Activated CD4-positive, alpha-beta memory T cell treated with anti-CD3 and anti-CD28 coated beads, Interleukin-2, amount 10 ng/mL, durations not matched to agents 7 days and 5 days (primary cell): Measurements from ENCODE around the gene LRRC15. TPM values are rescaled to one million over a fixed set of nuclear protein-coding genes. Genes with fewer than 3 reads are reported as not detected.

Experiments used
- CTCF ChIA-PET: fragments of 350-600 bp; sonication (Branson Sonifier 250); formaldehyde crosslinking; loops from one replicate; lab custom pipeline; 2021; ENCODE audit warnings: antibody characterized with exemption, inconsistent platforms; lab: Charles Lee
- POLR2A ChIA-PET: fragments of 350-600 bp; sonication (Branson Sonifier 250); formaldehyde crosslinking; loops from one replicate; lab custom pipeline; 2021; ENCODE audit warnings: antibody characterized with exemption; lab: Charles Lee
- DNase-seq: peaks from one replicate; pipeline ENCODE4 v3.0.0-alpha.2; 2020
- H3K27ac Mint-ChIP-seq: one replicate; pipeline ENCODE4 v1.8.0; 2021; ENCODE audit warnings: mild to moderate bottlenecking, mixed read lengths
- H3K27me3 Mint-ChIP-seq: one replicate; pipeline ENCODE4 v1.8.0; 2021; ENCODE audit warnings: mixed read lengths
- H3K36me3 Mint-ChIP-seq: one replicate; pipeline ENCODE4 v1.8.0; 2021; ENCODE audit warnings: low read depth, mixed read lengths
- H3K4me1 Mint-ChIP-seq: one replicate; pipeline ENCODE4 v1.8.0; 2021; ENCODE audit warnings: mixed read lengths
- H3K4me3 Mint-ChIP-seq: one replicate; pipeline ENCODE4 v1.8.0; 2021; ENCODE audit warnings: mild to moderate bottlenecking, mixed read lengths
- H3K9me3 Mint-ChIP-seq: one replicate; pipeline ENCODE4 v1.8.0; 2021; ENCODE audit warnings: mixed read lengths
- total RNA-seq, 2 experiments: library from RNA; stranded (reverse); gene quantifications; one replicate each; pipeline ENCODE4 v1.2.3, GENCODE V29; 2021

The LRRC15 gene
- total RNA-seq, 2 experiments from 2014 or later = not detected

GRCh38 chr3:194370753-194371152 is 1.2 kb upstream of the LRRC15 start:
- peaks cover 44% of the 10 kb centered on the region for H3K27me3 Mint-ChIP-seq
- ChIA-PET CTCF (no interaction called here), POLR2A (no interaction called here)

GRCh38 chr3:194368918-194369317 is 625 bp downstream of the LRRC15 start:
- no peak overlapping the region for H3K4me3 Mint-ChIP-seq
- H3K4me1 Mint-ChIP-seq = no peaks in the 10 kb centered on the region
- no peaks in the 10 kb centered on the region for H3K36me3 Mint-ChIP-seq
- ChIA-PET POLR2A (no interaction called here), CTCF (interaction anchor here (1.5 kb wide), 1 partner anchor 25 kb away, joined by 6 read pairs; no protein-coding TSS in a partner anchor)
- no peak overlapping the region for H3K27ac Mint-ChIP-seq
- no peak for DNase-seq
- H3K27me3 Mint-ChIP-seq = peaks cover 39% of the 10 kb centered on the region
- H3K9me3 Mint-ChIP-seq = no peaks in the 10 kb centered on the region

More at GRCh38 chr3:194370753-194371152, 1.2 kb upstream of the LRRC15 start:
- no peak for DNase-seq
- Mint-ChIP-seq H3K27ac (no peak overlapping the region), H3K4me1 (no peaks in the 10 kb centered on the region), H3K36me3 (no peaks in the 10 kb centered on the region), H3K9me3 (no peaks in the 10 kb centered on the region), H3K4me3 (no peak overlapping the region)

- Mint-ChIP-seq H3K27me3 (peaks cover 45% of the 10 kb centered on the region), H3K4me1 (no peaks in the 10 kb centered on the region), H3K4me3 (no peak overlapping the region), H3K36me3 (no peaks in the 10 kb centered on the region), H3K27ac (no peak overlapping the region), H3K9me3 (no peaks in the 10 kb centered on the region)
- ChIA-PET CTCF (interaction anchor here (1.5 to 1.6 kb wide), 2 partner anchors 24 kb away, joined by 3 to 6 read pairs; no protein-coding TSS in a partner anchor), POLR2A (no interaction called here)
- DNase-seq = no peak
Measured at GRCh38 chr3:194367992-194368841, 1.3 kb downstream of the LRRC15 start.

GRCh38 chr3:194365978-194366490 is 3.5 kb downstream of the LRRC15 start:
- ChIA-PET CTCF (interaction anchor here (0.7 kb wide), 1 partner anchor 22 kb away, joined by 4 read pairs; no protein-coding TSS in a partner anchor), POLR2A (no interaction called here)
- Mint-ChIP-seq H3K9me3 (no peaks in the 10 kb centered on the region), H3K4me3 (no peak overlapping the region), H3K27ac (no peak overlapping the region), H3K4me1 (no peaks in the 10 kb centered on the region), H3K27me3 (peaks cover 45% of the 10 kb centered on the region), H3K36me3 (no peaks in the 10 kb centered on the region)
- DNase-seq = no peak

- POLR2A ChIA-PET = no interaction called here
- no peaks in the 10 kb centered on the region for H3K4me1 Mint-ChIP-seq
- no peak overlapping the region for H3K27ac Mint-ChIP-seq
- H3K9me3 Mint-ChIP-seq = no peaks in the 10 kb centered on the region
- no peaks in the 10 kb centered on the region for H3K36me3 Mint-ChIP-seq
- no peak overlapping the region for H3K4me3 Mint-ChIP-seq
- DNase-seq = no peak
- CTCF ChIA-PET = interaction anchor here (0.7 kb wide), 1 partner anchor 22 kb away, joined by 4 read pairs; no protein-coding TSS in a partner anchor
- H3K27me3 Mint-ChIP-seq = peaks cover 43% of the 10 kb centered on the region
Measured at GRCh38 chr3:194365526-194365925, 4.0 kb downstream of the LRRC15 start.

GRCh38 chr3:194364652-194365434 is 4.7 kb downstream of the LRRC15 start:
- ChIA-PET POLR2A (interaction anchor here (1.4 kb wide), 1 partner anchor 33 kb away, joined by 3 read pairs; no protein-coding TSS in a partner anchor), CTCF (interaction anchor here (0.6 to 0.7 kb wide), 2 partner anchors 21 to 130 kb away, joined by 4 read pairs; no protein-coding TSS in a partner anchor)
- Mint-ChIP-seq H3K27ac (no peak overlapping the region), H3K9me3 (no peaks in the 10 kb centered on the region), H3K36me3 (no peaks in the 10 kb centered on the region), H3K4me3 (no peak overlapping the region), H3K4me1 (no peaks in the 10 kb centered on the region), H3K27me3 (peaks cover 38% of the 10 kb centered on the region)
- no peak for DNase-seq

- H3K9me3 Mint-ChIP-seq = no peaks in the 10 kb centered on the region
- no peak overlapping the region for H3K4me3 Mint-ChIP-seq
- ChIA-PET POLR2A (interaction anchor here (1.2 to 1.4 kb wide), 2 partner anchors 10 to 34 kb away, joined by 3 read pairs; no protein-coding TSS in a partner anchor), CTCF (interaction anchor here (2.2 kb wide), 1 partner anchor 20 kb away, joined by 7 read pairs; no protein-coding TSS in a partner anchor)
- no peaks in the 10 kb centered on the region for H3K4me1 Mint-ChIP-seq
- no peak overlapping the region for H3K27ac Mint-ChIP-seq
- no peak for DNase-seq
- no peaks in the 10 kb centered on the region for H3K36me3 Mint-ChIP-seq
- H3K27me3 Mint-ChIP-seq = peaks cover 33% of the 10 kb centered on the region
Measured at GRCh38 chr3:194364314-194364651, 5.3 kb downstream of the LRRC15 start.

GRCh38 chr3:194360568-194360967 is 9.0 kb downstream of the LRRC15 start:
- CTCF ChIA-PET = no interaction called here
- POLR2A ChIA-PET = no interaction called here
- H3K9me3 Mint-ChIP-seq = no peaks in the 10 kb centered on the region

GRCh38 chr3:194357681-194358080 is 11.9 kb downstream of the LRRC15 start:
- Mint-ChIP-seq H3K36me3 (no peaks in the 10 kb centered on the region), H3K27ac (no peak overlapping the region), H3K4me3 (no peak overlapping the region), H3K9me3 (no peaks in the 10 kb centered on the region), H3K4me1 (no peaks in the 10 kb centered on the region), H3K27me3 (peaks cover 13% of the 10 kb centered on the region)
- ChIA-PET POLR2A (no interaction called here), CTCF (interaction anchor here (1.2 kb wide), 1 partner anchor 37 kb away, joined by 3 read pairs; no protein-coding TSS in a partner anchor)
- DNase-seq = no peak

More at GRCh38 chr3:194360568-194360967, 9.0 kb downstream of the LRRC15 start:
- no peaks in the 10 kb centered on the region for H3K4me1 Mint-ChIP-seq
- no peak overlapping the region for H3K4me3 Mint-ChIP-seq
- H3K36me3 Mint-ChIP-seq = no peaks in the 10 kb centered on the region
- no peak for DNase-seq
- no peak overlapping the region for H3K27ac Mint-ChIP-seq
- H3K27me3 Mint-ChIP-seq = peaks cover 23% of the 10 kb centered on the region

- Mint-ChIP-seq H3K27me3 (peaks cover 11% of the 10 kb centered on the region), H3K9me3 (no peaks in the 10 kb centered on the region), H3K36me3 (no peaks in the 10 kb centered on the region), H3K4me1 (no peaks in the 10 kb centered on the region), H3K27ac (no peak overlapping the region), H3K4me3 (no peak overlapping the region)
- no peak for DNase-seq
- ChIA-PET POLR2A (no interaction called here), CTCF (interaction anchor here (1.4 to 2.3 kb wide), 2 partner anchors 12 to 22 kb away, joined by 5 to 9 read pairs; no protein-coding TSS in a partner anchor)
Measured at GRCh38 chr3:194355379-194355778, 14.2 kb downstream of the LRRC15 start.

- ChIA-PET CTCF (interaction anchor here (1.0 kb wide), 1 partner anchor 16 kb away, joined by 3 read pairs; no protein-coding TSS in a partner anchor), POLR2A (interaction anchor here (0.7 kb wide), 1 partner anchor 9 kb away, joined by 3 read pairs; no protein-coding TSS in a partner anchor)
- no peak overlapping the region for H3K4me3 Mint-ChIP-seq
- peaks cover 9% of the 10 kb centered on the region for H3K27me3 Mint-ChIP-seq
- DNase-seq = no peak
- no peaks in the 10 kb centered on the region for H3K9me3 Mint-ChIP-seq
- H3K36me3 Mint-ChIP-seq = no peaks in the 10 kb centered on the region
- H3K27ac Mint-ChIP-seq = no peak overlapping the region
- H3K4me1 Mint-ChIP-seq = no peaks in the 10 kb centered on the region
Measured at GRCh38 chr3:194354315-194354714, 15.2 kb downstream of the LRRC15 start.

GRCh38 chr3:194352667-194353246 is 16.8 kb downstream of the LRRC15 start:
- H3K27me3 Mint-ChIP-seq = peaks cover 4% of the 10 kb centered on the region
- no peak for DNase-seq
- H3K4me3 Mint-ChIP-seq = no peak overlapping the region
- H3K36me3 Mint-ChIP-seq = no peaks in the 10 kb centered on the region
- no peak overlapping the region for H3K27ac Mint-ChIP-seq
- H3K9me3 Mint-ChIP-seq = no peaks in the 10 kb centered on the region
- H3K4me1 Mint-ChIP-seq = no peaks in the 10 kb centered on the region
- ChIA-PET CTCF (no interaction called here), POLR2A (no interaction called here)
